ENCODE results near the gene LMAN1L.

- TF ChIP-seq POLR2AphosphoS5 (IDR thresholded peaks at IDR 0.05) = no peak
- TF ChIP-seq POLR2A (IDR thresholded peaks at IDR 0.05; ENCODE audit: low read depth) = no peak
Measured at GRCh38 chr15:74854453-74855022, 41.9 kb downstream of the LMAN1L start.
